ENCODE data around the gene KCNJ11.

Gene KCNJ11

GRCh38 chr11:17391493-17392355 is 3.3 kb upstream of the KCNJ11 start:
- FAIRE-seq: no peak
- no peak for TF ChIP-seq CTCF (IDR thresholded peaks at IDR 0.05; ENCODE audit: insufficient read depth, missing control alignments)
- no peak for DNase-seq (ENCODE audit: insufficient read length, low spot score)

GRCh38 chr11:17389957-17390649 is 1.6 kb upstream of the KCNJ11 start:
- TF ChIP-seq CTCF (IDR thresholded peaks at IDR 0.05; ENCODE audit: insufficient read depth, missing control alignments): no peak
- no peak for DNase-seq (ENCODE audit: insufficient read length, low spot score)
- no peak for FAIRE-seq

GRCh38 chr11:17389211-17389956 is 925 bp upstream of the KCNJ11 start:
- DNase-seq (ENCODE audit: insufficient read length, low spot score) (peak; percentile 75), FAIRE-seq (no peak)
- peak; percentile 47 for TF ChIP-seq CTCF (IDR thresholded peaks at IDR 0.05; ENCODE audit: insufficient read depth, missing control alignments)

GRCh38 chr11:17387811-17388210 is 648 bp downstream of the KCNJ11 start:
- FAIRE-seq (no peak), DNase-seq (ENCODE audit: insufficient read length, low spot score) (no peak)
- no peak for TF ChIP-seq CTCF (IDR thresholded peaks at IDR 0.05; ENCODE audit: insufficient read depth, missing control alignments)

DNA sequence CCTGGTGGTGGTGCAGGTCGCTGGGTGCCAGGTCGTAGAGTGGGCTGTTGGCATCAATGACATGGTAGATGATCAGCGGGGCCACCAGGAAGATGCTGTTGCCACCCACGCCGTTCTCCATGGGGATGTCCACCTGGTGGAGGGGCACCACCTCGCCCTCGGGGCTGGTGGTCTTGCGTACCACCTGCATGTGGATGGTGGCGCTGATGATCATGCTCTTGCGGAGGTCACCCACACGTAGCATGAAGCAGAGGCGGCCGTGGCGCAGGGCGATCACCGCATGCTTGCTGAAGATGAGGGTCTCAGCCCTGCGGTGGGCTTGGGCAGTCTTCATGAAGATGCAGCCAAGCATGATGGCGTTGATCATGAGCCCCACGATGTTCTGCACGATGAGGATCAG is 1.2 kb downstream of the KCNJ11 start:
- FAIRE-seq (no peak), DNase-seq (ENCODE audit: insufficient read length, low spot score) (no peak)
- no peak for TF ChIP-seq CTCF (IDR thresholded peaks at IDR 0.05; ENCODE audit: insufficient read depth, missing control alignments)

- FAIRE-seq (no peak), DNase-seq (ENCODE audit: insufficient read length, low spot score) (no peak)
- TF ChIP-seq CTCF (IDR thresholded peaks at IDR 0.05; ENCODE audit: insufficient read depth, missing control alignments): peak; percentile 53
Measured at GRCh38 chr11:17386331-17387084, 2.0 kb downstream of the KCNJ11 start.
